Anterior cingulate cortex (tissue), 58 donors: ENCODE measurements around the gene DDC.
A peak's percentile ranks its signal among the peaks of the same experiment; 100 is the strongest.

ENCODE experiments used
- DNase-seq, 58 donors: peaks; one replicate each; lab custom pipeline; 2025; lab: John Stamatoyannopoulos, UW

DDC gene, protein sequence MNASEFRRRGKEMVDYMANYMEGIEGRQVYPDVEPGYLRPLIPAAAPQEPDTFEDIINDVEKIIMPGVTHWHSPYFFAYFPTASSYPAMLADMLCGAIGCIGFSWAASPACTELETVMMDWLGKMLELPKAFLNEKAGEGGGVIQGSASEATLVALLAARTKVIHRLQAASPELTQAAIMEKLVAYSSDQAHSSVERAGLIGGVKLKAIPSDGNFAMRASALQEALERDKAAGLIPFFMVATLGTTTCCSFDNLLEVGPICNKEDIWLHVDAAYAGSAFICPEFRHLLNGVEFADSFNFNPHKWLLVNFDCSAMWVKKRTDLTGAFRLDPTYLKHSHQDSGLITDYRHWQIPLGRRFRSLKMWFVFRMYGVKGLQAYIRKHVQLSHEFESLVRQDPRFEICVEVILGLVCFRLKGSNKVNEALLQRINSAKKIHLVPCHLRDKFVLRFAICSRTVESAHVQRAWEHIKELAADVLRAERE

GRCh38 chr7:50564640-50565558, at the start of gene DDC:
TSS of gene DDC (minus strand) at chr7:50565405. CDS start at chr7:50544085, 21,320 bp downstream.
- DNase-seq: no peak

- DNase-seq: no peak
Observed at GRCh38 chr7:50613473-50613872, 48.3 kb upstream of the DDC start.

DNA sequence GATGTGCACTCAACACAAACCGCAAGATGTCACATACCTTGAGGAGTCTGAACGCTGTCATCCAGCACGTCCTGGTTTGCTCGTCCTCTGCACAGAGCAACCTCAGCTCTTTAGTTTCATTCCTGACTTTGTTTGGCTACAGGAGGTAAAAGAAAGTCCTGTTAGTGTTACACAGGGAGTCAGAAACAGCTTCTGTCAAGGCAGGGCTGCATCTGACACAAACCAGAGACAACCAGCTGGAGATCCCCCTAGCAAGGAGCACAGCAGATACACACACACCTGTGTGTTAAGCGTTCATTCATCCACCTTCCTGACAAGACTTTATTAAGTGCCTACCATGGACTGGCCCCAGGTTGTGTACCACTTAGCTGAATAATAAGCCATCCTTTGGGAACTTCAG, 47.5 kb upstream of the DDC start:
- DNase-seq: no peak

- no peak for DNase-seq
Observed at GRCh38 chr7:50610521-50611277, 45.5 kb upstream of the DDC start.

GRCh38 chr7:50608196-50608906, 43.1 kb upstream of the DDC start:
- DNase-seq: no peak

DNA sequence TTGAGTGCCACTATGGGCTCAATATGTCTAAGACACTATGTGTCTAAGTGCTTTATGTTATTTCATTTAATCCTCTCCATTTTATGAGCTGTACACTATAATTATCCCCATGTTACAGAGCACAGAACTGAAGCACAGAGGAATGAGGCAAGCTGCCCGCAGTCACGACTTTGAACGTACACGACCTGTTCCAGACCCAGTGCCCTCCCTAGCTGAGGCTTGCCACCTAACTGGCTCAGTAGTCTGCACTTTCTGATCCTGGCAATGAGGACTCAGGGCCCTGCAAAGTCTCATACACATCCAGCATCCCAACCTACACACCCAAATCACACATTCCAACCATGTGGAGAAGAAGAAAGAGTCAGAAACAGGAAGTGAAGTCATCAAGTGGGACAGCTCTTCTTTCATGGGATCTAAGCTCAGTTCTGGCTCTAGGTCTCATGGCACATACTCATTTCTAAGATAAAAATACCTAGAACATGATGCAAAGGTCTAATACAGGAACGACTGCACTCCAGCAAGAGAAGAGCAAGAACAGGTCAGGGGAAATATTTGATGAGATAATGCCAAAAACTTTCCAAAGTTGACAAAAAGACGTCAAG, 42.4 kb upstream of the DDC start:
- DNase-seq: no peak

DNA sequence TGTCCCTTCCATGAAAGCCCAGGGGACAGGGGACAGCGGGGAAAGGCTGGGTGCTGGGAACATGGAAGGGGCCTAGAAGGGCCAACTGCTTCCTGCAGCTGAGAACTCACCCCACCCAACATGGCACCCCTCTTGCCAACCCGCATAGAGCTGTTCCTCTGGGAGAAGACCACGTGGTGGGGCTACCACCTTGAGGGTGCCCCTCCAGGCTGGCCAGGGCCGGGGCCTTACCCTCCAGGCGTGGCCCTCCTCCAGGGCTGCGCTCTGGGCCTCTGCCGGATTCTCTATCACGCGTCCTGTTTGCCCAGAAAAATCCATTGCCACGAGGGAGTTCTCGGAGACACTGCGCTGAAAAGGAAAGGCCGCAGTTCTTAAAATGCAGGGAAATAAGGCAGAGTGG, 39.9 kb upstream of the DDC start:
- DNase-seq: no peak

DNA sequence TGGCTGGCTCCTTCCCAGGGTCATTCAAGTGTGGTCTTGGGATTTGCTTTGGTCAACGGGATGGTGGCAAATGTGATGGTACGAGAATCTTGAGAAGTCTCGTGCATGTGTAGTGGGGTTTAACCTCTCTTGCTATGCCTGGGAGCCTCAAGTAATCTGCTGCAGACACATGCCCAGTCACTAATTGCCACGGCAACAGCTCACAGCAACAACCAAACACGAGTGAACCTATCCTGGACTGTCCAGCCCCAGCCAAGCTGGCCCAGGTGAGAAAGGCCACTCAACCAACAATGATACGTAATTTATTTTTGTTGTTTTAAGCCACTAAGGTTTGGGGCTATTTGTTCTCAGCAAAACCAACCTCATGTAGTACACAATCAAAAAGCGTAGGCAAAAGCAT, 38.1 kb upstream of the DDC start:
- DNase-seq: no peak

- DNase-seq: no peak
Observed at GRCh38 chr7:50599385-50599784, 34.2 kb upstream of the DDC start.

- no peak for DNase-seq
Observed at GRCh38 chr7:50598460-50599343, 33.5 kb upstream of the DDC start.

DNA sequence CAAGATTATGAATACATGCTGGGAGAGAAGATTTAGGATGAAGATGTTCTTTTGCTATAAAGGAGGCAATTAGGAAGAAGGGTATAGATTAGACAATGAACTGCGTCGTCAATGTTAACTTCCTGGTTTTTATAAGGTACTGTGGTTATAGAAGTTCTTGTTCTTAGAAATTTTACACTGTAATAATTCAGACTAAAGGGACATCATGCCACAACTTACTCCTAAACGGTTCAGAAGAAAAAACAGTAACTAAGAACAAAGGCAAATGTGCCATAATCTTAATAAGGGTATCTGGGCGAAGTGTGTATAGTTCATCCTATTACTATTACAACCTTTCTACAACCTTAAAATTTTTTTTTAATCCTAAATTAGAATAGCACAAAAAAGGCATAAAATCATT, 31.3 kb upstream of the DDC start:
- DNase-seq: no peak

DNA sequence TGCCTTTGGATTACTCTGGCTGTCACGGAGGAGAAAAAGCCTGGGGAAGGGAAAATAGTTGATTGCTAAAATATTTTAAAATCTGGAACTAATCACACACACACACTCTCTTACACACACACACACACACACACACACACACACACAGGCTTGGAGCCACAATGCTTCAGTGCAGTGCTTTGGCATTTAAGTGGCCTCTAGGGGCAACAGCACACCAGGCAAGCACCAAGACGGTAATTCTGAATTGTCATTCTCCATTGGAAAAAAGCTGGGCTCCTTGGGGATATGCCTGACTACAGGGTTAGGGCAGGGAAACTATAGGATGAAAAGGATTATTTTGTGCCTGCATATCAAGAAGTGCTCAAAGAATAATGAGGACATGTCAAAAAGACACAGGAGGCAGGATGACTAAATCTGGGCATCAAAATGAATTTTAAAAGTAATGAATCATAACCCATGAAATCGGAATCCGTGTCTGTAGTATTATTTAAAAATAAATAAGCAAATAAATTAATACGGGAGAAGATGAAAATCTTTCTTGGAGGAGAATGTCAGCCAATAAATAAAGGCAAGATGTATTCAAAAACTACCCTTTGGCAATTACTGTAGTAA, 30.4 kb upstream of the DDC start:
- DNase-seq: peak in 36 of 58 donors; percentile 2 to 54 (median 21)

DNA sequence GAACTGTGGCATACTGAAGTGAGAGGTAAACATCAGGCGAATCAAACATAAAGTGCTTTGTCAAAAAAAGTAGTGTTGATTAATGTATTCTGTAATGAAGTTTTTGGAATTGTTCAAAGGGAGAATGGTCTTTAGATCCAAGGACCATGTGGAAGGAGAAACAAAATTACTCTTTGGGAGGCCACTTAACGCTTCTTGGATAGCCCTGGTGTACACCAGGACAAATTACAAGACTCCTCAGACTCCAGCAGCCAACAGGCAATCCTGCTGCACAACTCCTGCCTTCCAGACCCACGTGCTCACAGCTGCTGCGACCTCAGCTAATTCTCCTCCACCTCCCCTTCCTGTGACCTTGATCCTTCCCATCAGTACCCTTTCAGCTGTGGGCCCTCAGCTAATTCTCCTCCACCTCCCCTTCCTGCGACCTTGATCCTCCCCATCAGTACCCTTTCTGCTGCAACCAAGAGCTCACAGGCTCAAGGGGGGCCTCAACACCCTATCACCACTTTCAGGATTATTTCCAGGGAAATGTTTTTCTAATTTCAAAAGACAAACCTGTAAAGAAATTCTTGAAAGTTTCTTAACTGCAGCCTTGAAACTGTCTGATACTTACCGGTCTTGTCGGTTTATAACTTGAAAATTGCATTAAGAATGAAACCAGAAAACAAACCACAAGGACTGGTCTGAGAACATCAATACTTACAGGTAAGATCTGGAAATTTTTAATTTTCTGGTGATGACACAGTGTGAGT, 29.7 kb upstream of the DDC start:
- DNase-seq: no peak

DNA sequence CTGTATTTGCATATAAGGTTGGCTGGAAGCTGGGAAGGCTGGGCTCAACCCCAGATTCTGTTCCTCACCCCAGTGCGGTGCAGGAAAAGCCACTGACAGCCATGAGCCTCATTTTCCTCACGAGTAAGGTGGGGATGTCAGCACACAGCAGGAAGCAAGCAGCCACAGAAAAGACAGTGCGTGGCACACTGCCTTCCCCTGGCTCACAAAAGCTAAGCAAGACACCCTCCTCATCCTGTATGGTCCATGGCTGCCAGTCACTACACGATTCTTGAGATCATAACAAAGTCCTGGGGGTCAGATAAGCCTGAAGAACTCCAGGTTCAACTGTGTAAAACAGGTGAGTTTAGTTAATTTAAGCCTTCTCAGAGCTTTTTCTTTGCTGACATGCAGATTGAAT, 28.9 kb upstream of the DDC start:
- no peak for DNase-seq

DNA sequence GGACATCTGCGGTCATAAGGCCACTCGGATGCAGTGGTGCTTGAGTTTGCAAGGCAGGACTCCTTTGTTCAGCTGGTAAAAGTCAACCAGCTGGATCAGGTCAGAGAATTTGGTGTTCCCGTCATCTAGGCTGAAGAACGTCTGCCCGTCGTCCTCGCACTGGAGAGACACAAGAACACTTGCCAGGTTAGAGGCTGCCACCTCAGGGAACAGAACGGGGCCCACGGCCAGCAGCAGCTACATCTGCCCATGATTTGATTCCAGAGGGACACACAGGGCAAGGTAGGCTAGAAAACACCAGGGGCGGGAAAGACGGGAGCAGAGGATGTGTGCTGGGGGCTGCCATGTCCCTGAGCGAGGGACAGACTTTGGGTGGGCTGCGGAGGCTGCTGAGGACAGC, 27.7 kb upstream of the DDC start:
- DNase-seq: no peak

DNA sequence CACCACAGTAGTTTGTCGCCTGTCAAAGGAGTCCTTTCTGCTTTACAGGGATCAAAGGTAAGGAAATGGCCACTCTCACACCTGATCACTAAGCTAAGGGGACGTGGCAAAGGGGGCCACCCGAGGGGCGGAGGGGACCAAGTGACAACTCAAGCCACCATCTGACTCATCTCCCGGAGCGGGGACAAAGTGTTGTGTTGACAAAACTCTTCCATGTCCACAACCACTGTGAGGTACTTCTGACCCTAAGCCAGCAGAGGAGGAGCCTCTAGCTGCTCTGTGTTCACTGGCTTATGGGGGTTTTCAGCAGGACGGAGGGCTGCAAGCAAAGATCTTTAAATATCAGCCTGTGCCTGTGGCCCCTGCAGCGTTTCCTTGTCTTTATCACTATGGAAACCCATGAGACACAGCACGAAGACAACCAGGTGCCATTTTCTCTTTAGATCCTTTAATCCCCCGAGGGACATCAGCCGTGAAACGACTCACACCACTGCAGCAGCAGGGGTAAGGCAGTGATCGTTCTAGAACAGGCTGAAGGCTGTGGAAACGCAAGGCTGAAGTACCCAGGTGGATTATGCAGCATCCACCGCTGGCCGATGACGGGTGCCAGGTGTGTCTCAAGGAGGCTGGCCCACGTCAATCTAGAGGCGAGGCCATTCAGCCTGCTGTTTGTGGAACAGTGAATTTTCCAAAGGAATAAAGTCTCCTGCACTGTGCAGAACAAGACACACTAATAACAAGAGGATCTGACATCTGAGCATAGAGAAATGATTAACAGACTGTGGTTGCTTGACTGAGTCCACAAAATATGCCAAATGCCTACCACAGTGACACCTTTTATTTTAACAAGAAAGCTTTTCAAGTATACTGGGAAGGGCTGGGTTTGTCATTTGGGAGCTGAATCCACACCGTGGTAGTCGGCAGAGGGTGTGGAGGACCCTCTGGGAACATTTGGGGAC, 26.6 kb upstream of the DDC start:
- DNase-seq: no peak
